Measurements from ENCODE around the gene TGIF2. TPM values are rescaled to one million over a fixed set of nuclear protein-coding genes. Genes with fewer than 3 reads are reported as not detected.
A peak's percentile ranks its signal among the peaks of the same experiment; 100 is the strongest.

TGIF2 gene
- total RNA-seq, 2 donors from 2014 or later: 33.4 to 39.0 TPM

GRCh38 chr20:36620917-36621316 is 47.5 kb downstream of the TGIF2 start:
- H3K4me3 ChIP-seq (ENCODE audit: low read length): no peak overlapping the region
- WGBS, 2 experiments (ENCODE audit: insufficient coverage in 1 of 2, insufficient read length in 1 of 2): 97 to 99% methylated on average over 5 of the region's 5 CpGs
- no peaks in the 10 kb centered on the region for H3K9me3 Mint-ChIP-seq

GRCh38 chr20:36623444-36623843 is 50.0 kb downstream of the TGIF2 start:
- Histone ChIP-seq H3K4me1 (ENCODE audit: control insufficient read depth, insufficient read depth, low read length) (no peaks in the 10 kb centered on the region), H3K27me3 (ENCODE audit: control insufficient read depth, insufficient read depth, low read length, poor library complexity, severe bottlenecking) (no peaks in the 10 kb centered on the region), H3K9me3 (ENCODE audit: control insufficient read depth, low read length) (no peaks in the 10 kb centered on the region), H3K9ac (ENCODE audit: extremely low read depth, low read length, poor library complexity, severe bottlenecking) (no peak overlapping the region), H3K36me3 (ENCODE audit: control insufficient read depth, insufficient read depth, low read length) (no peaks in the 10 kb centered on the region), H3K27ac (ENCODE audit: low read depth, low read length) (no peak overlapping the region), H3K4me3 (ENCODE audit: low read length) (no peak overlapping the region)
- Mint-ChIP-seq H3K9me3 (no peaks in the 10 kb centered on the region), H3K4me1 (peaks cover 9% of the 10 kb centered on the region), H3K36me3 (ENCODE audit: low read depth) (no peaks in the 10 kb centered on the region), H3K27ac (peak overlapping the region; percentile 19), H3K4me3 (no peak overlapping the region), H3K27me3 (ENCODE audit: insufficient read depth) (no peaks in the 10 kb centered on the region)
- DNase-seq: no peak
- TF ChIP-seq CTCF (conservative IDR thresholded peaks at IDR 0.05): no peak
- WGBS, 2 experiments (ENCODE audit: insufficient coverage in 1 of 2, insufficient read length in 1 of 2): 89 to 93% methylated on average over 1 to 2 of the region's 2 CpGs

More at GRCh38 chr20:36620917-36621316, 47.5 kb downstream of the TGIF2 start:
- Histone ChIP-seq H3K4me1 (ENCODE audit: control insufficient read depth, insufficient read depth, low read length) (no peaks in the 10 kb centered on the region), H3K27me3 (ENCODE audit: control insufficient read depth, insufficient read depth, low read length, poor library complexity, severe bottlenecking) (no peaks in the 10 kb centered on the region), H3K36me3 (ENCODE audit: control insufficient read depth, insufficient read depth, low read length) (no peaks in the 10 kb centered on the region), H3K9ac (ENCODE audit: extremely low read depth, low read length, poor library complexity, severe bottlenecking) (no peak overlapping the region), H3K27ac (ENCODE audit: low read depth, low read length) (no peak overlapping the region), H3K9me3 (ENCODE audit: control insufficient read depth, low read length) (no peaks in the 10 kb centered on the region)
- DNase-seq: no peak
- Mint-ChIP-seq H3K36me3 (ENCODE audit: low read depth) (no peaks in the 10 kb centered on the region), H3K4me1 (peaks cover 9% of the 10 kb centered on the region), H3K27ac (no peak overlapping the region), H3K4me3 (no peak overlapping the region), H3K27me3 (ENCODE audit: insufficient read depth) (no peaks in the 10 kb centered on the region)
- no peak for TF ChIP-seq CTCF (conservative IDR thresholded peaks at IDR 0.05)

GRCh38 chr20:36624068-36624943 is 50.9 kb downstream of the TGIF2 start:
- H3K27me3 ChIP-seq (ENCODE audit: control insufficient read depth, insufficient read depth, low read length, poor library complexity, severe bottlenecking): no peaks in the 10 kb centered on the region
- no peaks in the 10 kb centered on the region for H3K36me3 Mint-ChIP-seq (ENCODE audit: low read depth)
- H3K27ac ChIP-seq (ENCODE audit: low read depth, low read length): no peak overlapping the region
- no peaks in the 10 kb centered on the region for H3K36me3 ChIP-seq (ENCODE audit: control insufficient read depth, insufficient read depth, low read length)
- peak; percentile 15 for TF ChIP-seq CTCF (conservative IDR thresholded peaks at IDR 0.05)
- H3K27me3 Mint-ChIP-seq (ENCODE audit: insufficient read depth): no peaks in the 10 kb centered on the region
- H3K4me3 Mint-ChIP-seq: no peak overlapping the region
- no peaks in the 10 kb centered on the region for H3K4me1 ChIP-seq (ENCODE audit: control insufficient read depth, insufficient read depth, low read length)
- H3K9me3 ChIP-seq (ENCODE audit: control insufficient read depth, low read length): no peaks in the 10 kb centered on the region
- no peak overlapping the region for H3K9ac ChIP-seq (ENCODE audit: extremely low read depth, low read length, poor library complexity, severe bottlenecking)
- peaks cover 9% of the 10 kb centered on the region for H3K4me1 Mint-ChIP-seq
- 70 to 72% methylated on average over 12 to 14 of the region's 14 CpGs for WGBS, 2 experiments (ENCODE audit: insufficient coverage in 1 of 2, insufficient read length in 1 of 2)
- no peak overlapping the region for H3K4me3 ChIP-seq (ENCODE audit: low read length)
- DNase-seq: peak; percentile 80
- H3K9me3 Mint-ChIP-seq: no peaks in the 10 kb centered on the region
- H3K27ac Mint-ChIP-seq: no peak overlapping the region

All from endodermal cell (in vitro differentiated cells).